ENCODE data around the gene TSPAN7. TPM values are rescaled to one million over a fixed set of nuclear protein-coding genes. Genes with fewer than 3 reads are reported as not detected.

The TSPAN7 gene
- total and polyA plus RNA-seq, 2 of the 8 experiments (the other 6 are each of a cell fraction or from before 2014, with no cell fraction given): 32.1 to 37.7 TPM

DNA sequence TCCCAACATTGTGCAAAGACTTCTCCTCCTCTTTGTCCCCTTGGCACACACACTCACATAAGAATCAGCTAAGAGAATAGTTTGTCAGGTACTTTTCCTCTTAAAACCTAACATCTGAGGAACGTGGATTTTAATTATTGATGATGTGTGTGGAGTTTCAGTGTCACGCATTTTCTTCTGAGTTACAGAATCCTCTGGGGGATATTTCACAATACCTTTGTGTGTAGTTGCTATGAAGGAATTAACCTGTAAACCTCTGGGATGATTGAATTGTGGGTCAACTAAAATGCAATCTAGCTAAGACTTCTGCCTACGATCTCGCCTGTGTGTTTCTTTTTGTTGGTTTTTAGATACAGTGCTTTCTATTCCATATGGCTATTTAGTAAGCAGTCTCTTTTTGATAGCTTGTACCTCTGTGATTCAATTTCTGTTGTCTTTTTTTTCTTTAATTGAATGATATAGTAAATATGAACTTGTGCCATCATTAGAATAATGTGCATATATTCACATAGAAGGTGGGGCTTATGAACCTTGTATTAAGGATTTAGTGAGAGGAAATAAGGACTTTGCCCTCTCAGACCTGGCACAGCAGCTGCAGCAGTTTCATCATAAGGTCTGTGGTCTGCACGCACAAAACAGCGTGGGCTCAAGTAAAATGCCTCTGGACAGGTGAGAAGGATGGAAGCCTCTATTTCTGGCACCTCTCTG is 99.2 kb downstream of the TSPAN7 start:
- POLR2A ChIA-PET (ENCODE audit: partially characterized antibody): no interaction called here
- no peak overlapping the region for H2BK15ac ChIP-seq (ENCODE audit: low read length)
- CTCF ChIA-PET (ENCODE audit: partially characterized antibody): interaction anchor here (0.7 to 1.6 kb wide), 2 partner anchors 10 to 94 kb away, joined by 3 to 4 read pairs; no protein-coding TSS in a partner anchor
- DNase-seq (ENCODE audit: low read depth in 1 of 2, low spot score in 2 of 2) (no peak), FAIRE-seq (no peak)
- H2BK20ac ChIP-seq (ENCODE audit: low read length): no peak overlapping the region
- H3K18ac ChIP-seq (ENCODE audit: extremely low read depth, low read length): no peak overlapping the region
- no peaks in the 10 kb centered on the region for H3K23me2 ChIP-seq (ENCODE audit: low read depth, low read length)
- no peak overlapping the region for H3K56ac ChIP-seq (replicated peaks; ENCODE audit: insufficient read length, low read depth, low read length)
- H3K4me1 ChIP-seq (replicated peaks in 1 of 4; ENCODE audit: control insufficient read depth in 3 of 4, insufficient read depth in 4 of 4, low read length in 3 of 4): no peaks in the 10 kb centered on the region
- no peak overlapping the region for H4K8ac ChIP-seq (ENCODE audit: extremely low read depth, insufficient read depth, low read length)
- no peak overlapping the region for H2AFZ ChIP-seq (ENCODE audit: low read length)
- H3K79me2 ChIP-seq (ENCODE audit: control insufficient read depth in 1 of 2, insufficient read depth in 2 of 2, low read length in 2 of 2): no peaks in the 10 kb centered on the region
- H3K9me3 ChIP-seq (ENCODE audit: insufficient read depth in 2 of 2, low read depth in 1 of 2, low read length in 1 of 2): no peaks in the 10 kb centered on the region
- no peak overlapping the region for H3K4ac ChIP-seq (replicated peaks; ENCODE audit: insufficient read length, low read depth, low read length)
- H3K36me3 ChIP-seq (ENCODE audit: control insufficient read depth in 2 of 4, insufficient read depth in 4 of 4, low read length in 3 of 4): no peaks in the 10 kb centered on the region
- H3K27ac ChIP-seq (ENCODE audit: low read depth, low read length): no peak overlapping the region
- no peak overlapping the region for H2AK5ac ChIP-seq (ENCODE audit: low read depth, low read length)
- H3K4me3 ChIP-seq (ENCODE audit: extremely low read depth in 1 of 4, insufficient read depth in 2 of 4, low read depth in 3 of 4, low read length in 4 of 4): no peak overlapping the region
- no peak overlapping the region for H3K14ac ChIP-seq (ENCODE audit: insufficient read length)
- WGBS, 2 experiments (ENCODE audit: extremely low coverage in 1 of 2, insufficient coverage in 1 of 2, insufficient read length in 1 of 2, insufficient replicate concordance in 2 of 2, low coverage in 1 of 2, low lambda C conversion rate in 2 of 2, missing lambda C conversion rate in 1 of 2): 91% methylated on average over 4 of the region's 6 CpGs; no CpG with 5 or more reads in 1 of the 2 experiments
- H2BK5ac ChIP-seq (ENCODE audit: low read depth, low read length): no peak overlapping the region
- H2BK12ac ChIP-seq (ENCODE audit: low read depth, low read length): no peak overlapping the region
- no peak overlapping the region for H2BK120ac ChIP-seq (replicated peaks; ENCODE audit: low read depth, low read length)
- H4K91ac ChIP-seq (replicated peaks; ENCODE audit: insufficient read length, low read length): no peak overlapping the region
- H3K23ac ChIP-seq (ENCODE audit: insufficient read length): no peak overlapping the region
- no peak overlapping the region for H4K5ac ChIP-seq (ENCODE audit: insufficient read length, low read depth, low read length)
- no peaks in the 10 kb centered on the region for H4K20me1 ChIP-seq (replicated peaks in 1 of 2; ENCODE audit: control insufficient read depth in 1 of 2, insufficient read depth in 2 of 2, low read length in 2 of 2)
- no peaks in the 10 kb centered on the region for H3K27me3 ChIP-seq (replicated peaks in 1 of 4; ENCODE audit: control insufficient read depth in 3 of 4, extremely low read depth in 1 of 4, insufficient read depth in 3 of 4, low read length in 3 of 4)
- no peaks in the 10 kb centered on the region for H3K79me1 ChIP-seq (ENCODE audit: low read depth, low read length)
- H3K4me2 ChIP-seq (ENCODE audit: insufficient read depth in 1 of 2, low read depth in 2 of 2, low read length in 2 of 2): no peak overlapping the region
- no peak overlapping the region for H3K9ac ChIP-seq (replicated peaks in 1 of 4; ENCODE audit: extremely low read depth in 1 of 4, low read depth in 3 of 4, low read length in 3 of 4)
- TF ChIP-seq TAF7 (optimal IDR thresholded peaks at IDR 0.05; ENCODE audit: borderline replicate concordance, low read depth, low read length) (no peak), MAFK (IDR thresholded peaks at IDR 0.05; ENCODE audit: low read depth, low read length) (no peak)

All from H1 (cell line).